Measurements from ENCODE around the gene NEXN. TPM values are rescaled to one million over a fixed set of nuclear protein-coding genes. Genes with fewer than 3 reads are reported as not detected.

Gene NEXN
- total RNA-seq, 3 donors from 2014 or later: 12.8 to 18.4 (median 17.3) TPM

DNA sequence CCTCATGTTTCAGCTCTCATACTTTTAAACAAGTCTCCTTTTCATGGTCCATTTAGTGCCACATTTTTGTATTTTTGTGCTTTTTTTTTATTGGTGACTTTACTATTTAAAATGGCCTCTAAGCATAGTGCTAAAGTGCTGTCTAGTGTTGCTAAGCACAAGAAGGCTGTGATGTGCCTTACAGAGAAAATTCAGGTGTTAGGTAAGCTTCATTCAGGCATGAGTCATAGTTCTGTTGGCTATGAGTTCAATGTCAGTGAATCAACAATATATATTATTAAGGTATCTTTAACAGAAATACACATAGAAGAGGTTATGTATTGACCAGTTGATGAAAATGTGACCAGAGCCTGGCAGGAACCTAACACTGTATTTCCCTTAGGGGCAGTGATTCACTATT lies 103.2 kb downstream of the NEXN start:
- Histone ChIP-seq H3K9me3 (no peaks in the 10 kb centered on the region), H3K36me3 (no peaks in the 10 kb centered on the region), H3K27ac (no peak overlapping the region), H3K4me1 (no peaks in the 10 kb centered on the region), H3K4me3 (no peak overlapping the region), H3K27me3 (no peaks in the 10 kb centered on the region)
- no peak for TF ChIP-seq POLR2AphosphoS5 (IDR thresholded peaks at IDR 0.05)
- TF ChIP-seq POLR2A (IDR thresholded peaks at IDR 0.05): no peak
- no peak for DNase-seq (ENCODE audit: low spot score in 2 of 2)
- intact Hi-C loops (cut with DNase I; ENCODE audit: low total_unique reads): no loop called here

Other genes starting within 250 kb of the NEXN start
- 100 to 1,000 TPM in 1 of 3 donors, 10 to 100 TPM in 2; 41.1 to 133 (median 87.2) TPM for gene ZZZ3, start 206.0 kb upstream of the NEXN start, total RNA-seq
- gene USP33, start 128.8 kb upstream of the NEXN start, total RNA-seq: 100 to 1,000 TPM in 2 of 3 donors, 10 to 100 TPM in 1; 96.4 to 144 (median 133) TPM
- gene MIGA1, start 109.0 kb upstream of the NEXN start, total RNA-seq: 10 to 100 TPM; 20.3 to 30.3 (median 22.2) TPM
- gene FUBP1, start 90.4 kb downstream of the NEXN start, total RNA-seq: 100 to 1,000 TPM in 2 of 3 donors, 10 to 100 TPM in 1; 96.0 to 186 (median 156) TPM
- 10 to 100 TPM; 25.3 to 39.5 (median 31.5) TPM for gene DNAJB4, start 116.3 kb downstream of the NEXN start, total RNA-seq
- gene GIPC2, start 157.3 kb downstream of the NEXN start, total RNA-seq: 1 to 10 TPM; 2.6 to 3.6 (median 2.6) TPM

Data from breast epithelium (tissue), 4 donors.